ENCODE data around the gene ALG10B. TPM values are rescaled to one million over a fixed set of nuclear protein-coding genes. Genes with fewer than 3 reads are reported as not detected.
"Not testable (repeated sequence)": the region's sequence is repeated elsewhere in the genome, so short reads cannot be mapped to it uniquely, and the experiment has no call there.

ALG10B gene
- total and polyA plus RNA-seq, 2 donors (not counting 1 experiment from before 2014, with no cell fraction given), result 1.8 to 4.9 TPM

DNA sequence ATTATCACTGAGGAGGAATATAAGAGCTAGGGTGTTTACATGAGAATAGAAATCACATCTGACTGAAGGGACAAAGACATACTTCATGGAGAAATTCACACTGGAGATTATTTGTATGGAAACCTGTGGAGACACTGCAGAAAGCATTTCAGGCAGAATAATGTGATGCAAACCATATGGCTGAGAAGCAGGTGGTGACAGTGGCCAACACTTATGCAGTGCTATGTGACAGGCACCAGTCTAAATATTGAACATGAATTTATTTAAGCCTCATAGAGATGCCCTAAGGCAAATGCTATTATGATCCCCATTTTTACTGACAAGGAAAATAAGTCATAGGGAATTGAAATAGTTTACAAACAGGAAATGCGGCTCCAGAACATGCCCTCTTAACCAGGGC, 16.2 kb downstream of the ALG10B start:
- no peaks in the 10 kb centered on the region for H3K9me3 ChIP-seq (ENCODE audit: control insufficient read depth, insufficient read depth, low read depth, low read length)
- no peaks in the 10 kb centered on the region for H4K20me1 ChIP-seq (ENCODE audit: control insufficient read depth, extremely low read depth, insufficient read depth, low read length)
- no peak overlapping the region for H3K4me3 ChIP-seq (replicated peaks in 1 of 4; ENCODE audit: control extremely low read depth in 1 of 4, insufficient read depth in 1 of 4, low read depth in 3 of 4, low read length in 4 of 4)
- no peaks in the 10 kb centered on the region for H3K36me3 ChIP-seq (ENCODE audit: control insufficient read depth, insufficient read depth, low read length)
- H3K4me1 ChIP-seq (ENCODE audit: control insufficient read depth, extremely low read depth, insufficient read depth, low read length), result no peaks in the 10 kb centered on the region
- H3K27ac ChIP-seq (ENCODE audit: insufficient read depth, low read length), result no peak overlapping the region
- no peak for DNase-seq (ENCODE audit: low read depth in 2 of 2)
- TF ChIP-seq, protein P1, sequence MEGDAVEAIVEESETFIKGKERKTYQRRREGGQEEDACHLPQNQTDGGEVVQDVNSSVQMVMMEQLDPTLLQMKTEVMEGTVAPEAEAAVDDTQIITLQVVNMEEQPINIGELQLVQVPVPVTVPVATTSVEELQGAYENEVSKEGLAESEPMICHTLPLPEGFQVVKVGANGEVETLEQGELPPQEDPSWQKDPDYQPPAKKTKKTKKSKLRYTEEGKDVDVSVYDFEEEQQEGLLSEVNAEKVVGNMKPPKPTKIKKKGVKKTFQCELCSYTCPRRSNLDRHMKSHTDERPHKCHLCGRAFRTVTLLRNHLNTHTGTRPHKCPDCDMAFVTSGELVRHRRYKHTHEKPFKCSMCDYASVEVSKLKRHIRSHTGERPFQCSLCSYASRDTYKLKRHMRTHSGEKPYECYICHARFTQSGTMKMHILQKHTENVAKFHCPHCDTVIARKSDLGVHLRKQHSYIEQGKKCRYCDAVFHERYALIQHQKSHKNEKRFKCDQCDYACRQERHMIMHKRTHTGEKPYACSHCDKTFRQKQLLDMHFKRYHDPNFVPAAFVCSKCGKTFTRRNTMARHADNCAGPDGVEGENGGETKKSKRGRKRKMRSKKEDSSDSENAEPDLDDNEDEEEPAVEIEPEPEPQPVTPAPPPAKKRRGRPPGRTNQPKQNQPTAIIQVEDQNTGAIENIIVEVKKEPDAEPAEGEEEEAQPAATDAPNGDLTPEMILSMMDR (conservative IDR thresholded peaks at IDR 0.05 in 1 of 2, IDR thresholded peaks at IDR 0.05 in 1 of 2; ENCODE audit: low read depth in 1 of 2, low read length in 2 of 2), result no peak
- no peak for TF ChIP-seq EZH2 (IDR thresholded peaks at IDR 0.05; ENCODE audit: low read length, missing control alignments)
- no peaks in the 10 kb centered on the region for H3K27me3 ChIP-seq (ENCODE audit: control insufficient read depth, insufficient read depth, low read length)
- H3K9ac ChIP-seq (ENCODE audit: insufficient read depth, low read length), result no peak overlapping the region
- H2AFZ ChIP-seq (ENCODE audit: low read length), result no peak overlapping the region
- no peaks in the 10 kb centered on the region for H3K79me2 ChIP-seq (ENCODE audit: control insufficient read depth, insufficient read depth, low read length)
- no peak overlapping the region for H3K4me2 ChIP-seq (ENCODE audit: extremely low read depth, insufficient read depth, low read length)

DNA sequence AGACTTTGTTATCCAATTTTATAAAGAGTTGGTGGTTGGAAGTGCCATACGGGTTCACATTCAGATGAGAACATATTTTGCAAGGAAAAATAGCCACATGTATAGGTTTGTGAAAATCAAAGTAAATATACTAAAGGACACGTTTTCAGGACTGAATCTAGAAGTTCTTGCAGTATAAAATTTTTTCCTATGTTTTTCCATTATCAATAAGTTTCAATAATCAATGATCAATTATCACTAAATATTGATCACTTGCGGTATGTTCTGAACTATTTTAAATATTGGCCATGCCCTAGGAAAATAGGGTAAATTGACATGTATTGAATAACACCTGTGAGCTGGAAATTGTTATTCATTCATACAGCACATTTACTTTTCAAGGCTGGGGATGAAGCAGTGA, 25.9 kb downstream of the ALG10B start:
- Histone ChIP-seq H3K27me3 (ENCODE audit: control insufficient read depth, insufficient read depth, low read length) (no peaks in the 10 kb centered on the region), H3K9ac (ENCODE audit: insufficient read depth, low read length) (no peak overlapping the region), H3K36me3 (ENCODE audit: control insufficient read depth, insufficient read depth, low read length) (no peaks in the 10 kb centered on the region), H2AFZ (ENCODE audit: low read length) (no peak overlapping the region), H3K27ac (ENCODE audit: insufficient read depth, low read length) (no peak overlapping the region), H3K9me3 (ENCODE audit: control insufficient read depth, insufficient read depth, low read depth, low read length) (no peaks in the 10 kb centered on the region), H3K4me2 (ENCODE audit: extremely low read depth, insufficient read depth, low read length) (no peak overlapping the region), H3K4me3 (replicated peaks in 1 of 4; ENCODE audit: control extremely low read depth in 1 of 4, insufficient read depth in 1 of 4, low read depth in 3 of 4, low read length in 4 of 4) (no peak overlapping the region), H3K79me2 (ENCODE audit: control insufficient read depth, insufficient read depth, low read length) (no peaks in the 10 kb centered on the region), H3K4me1 (ENCODE audit: control insufficient read depth, extremely low read depth, insufficient read depth, low read length) (no peaks in the 10 kb centered on the region), H4K20me1 (ENCODE audit: control insufficient read depth, extremely low read depth, insufficient read depth, low read length) (no peaks in the 10 kb centered on the region)
- DNase-seq (ENCODE audit: low read depth in 2 of 2), result no peak
- no peak for TF ChIP-seq EZH2 (IDR thresholded peaks at IDR 0.05; ENCODE audit: low read length, missing control alignments)
- TF ChIP-seq, protein P1 (conservative IDR thresholded peaks at IDR 0.05 in 1 of 2, IDR thresholded peaks at IDR 0.05 in 1 of 2; ENCODE audit: low read depth in 1 of 2, low read length in 2 of 2), result no peak

DNA sequence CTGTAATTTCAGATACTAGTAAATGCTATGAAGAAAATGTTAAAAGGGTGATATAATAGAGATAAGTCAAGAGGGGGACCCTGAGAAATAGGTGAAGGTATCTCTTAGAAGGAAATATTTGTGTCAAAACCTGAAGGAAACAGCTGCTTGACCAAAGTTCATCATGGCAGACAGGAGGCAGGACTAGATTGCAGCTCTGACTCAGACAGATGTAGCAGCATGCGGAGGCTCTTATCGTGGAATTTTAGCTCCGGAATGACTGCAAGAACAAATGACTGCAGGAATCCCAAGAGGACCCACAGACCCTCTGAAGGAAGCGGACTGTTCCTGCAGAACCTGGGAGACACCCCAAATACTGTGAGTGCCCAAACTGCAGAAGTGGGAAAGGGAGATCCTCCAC, 26.7 kb downstream of the ALG10B start:
- H3K36me3 ChIP-seq (ENCODE audit: control insufficient read depth, insufficient read depth, low read length); H3K4me1 ChIP-seq (ENCODE audit: control insufficient read depth, extremely low read depth, insufficient read depth, low read length); DNase-seq (ENCODE audit: low read depth in 2 of 2); H2AFZ ChIP-seq (ENCODE audit: low read length); H3K4me2 ChIP-seq (ENCODE audit: extremely low read depth, insufficient read depth, low read length); H3K9me3 ChIP-seq (ENCODE audit: control insufficient read depth, insufficient read depth, low read depth, low read length); H3K4me3 ChIP-seq (replicated peaks in 1 of 4; ENCODE audit: control extremely low read depth in 1 of 4, insufficient read depth in 1 of 4, low read depth in 3 of 4, low read length in 4 of 4); H3K79me2 ChIP-seq (ENCODE audit: control insufficient read depth, insufficient read depth, low read length); H3K9ac ChIP-seq (ENCODE audit: insufficient read depth, low read length); H3K27ac ChIP-seq (ENCODE audit: insufficient read depth, low read length); H4K20me1 ChIP-seq (ENCODE audit: control insufficient read depth, extremely low read depth, insufficient read depth, low read length); H3K27me3 ChIP-seq (ENCODE audit: control insufficient read depth, insufficient read depth, low read length): not testable (repeated sequence)

DNA sequence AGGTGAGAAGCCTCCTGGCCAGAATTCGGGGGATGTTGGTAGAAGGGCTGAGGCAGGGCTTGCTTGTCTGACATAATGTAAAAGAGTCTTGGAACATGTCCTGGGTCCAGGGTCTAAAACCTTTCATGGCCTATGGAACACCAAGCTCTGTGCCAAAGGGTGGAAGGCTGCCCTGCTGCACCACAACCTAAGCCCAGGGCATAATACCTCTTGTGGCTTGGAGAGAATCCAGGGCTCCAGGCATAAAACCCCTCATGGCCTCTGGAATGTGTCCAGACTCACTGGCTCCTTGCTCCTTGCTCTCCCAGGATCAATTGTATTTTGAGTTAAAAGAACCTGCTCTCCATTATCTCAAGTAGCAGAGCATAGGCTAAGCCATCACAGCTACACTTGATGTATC, 27.3 kb downstream of the ALG10B start:
- H3K4me1 ChIP-seq (ENCODE audit: control insufficient read depth, extremely low read depth, insufficient read depth, low read length); H3K9me3 ChIP-seq (ENCODE audit: control insufficient read depth, insufficient read depth, low read depth, low read length); H3K9ac ChIP-seq (ENCODE audit: insufficient read depth, low read length); H4K20me1 ChIP-seq (ENCODE audit: control insufficient read depth, extremely low read depth, insufficient read depth, low read length); H3K27ac ChIP-seq (ENCODE audit: insufficient read depth, low read length); H3K36me3 ChIP-seq (ENCODE audit: control insufficient read depth, insufficient read depth, low read length); H3K27me3 ChIP-seq (ENCODE audit: control insufficient read depth, insufficient read depth, low read length); H3K4me2 ChIP-seq (ENCODE audit: extremely low read depth, insufficient read depth, low read length); DNase-seq (ENCODE audit: low read depth in 2 of 2); H2AFZ ChIP-seq (ENCODE audit: low read length); H3K4me3 ChIP-seq (replicated peaks in 1 of 4; ENCODE audit: control extremely low read depth in 1 of 4, insufficient read depth in 1 of 4, low read depth in 3 of 4, low read length in 4 of 4); H3K79me2 ChIP-seq (ENCODE audit: control insufficient read depth, insufficient read depth, low read length): not testable (repeated sequence)
